Ishikawa (cell line): ENCODE data around the gene OR5A2.

Experiments used
- CEBPB ChIP-seq: IDR thresholded peaks from 2 replicates; pipeline ENCODE4 v1.6.1; 2012
- CREB1 ChIP-seq: IDR thresholded peaks from 2 replicates; pipeline ENCODE4 v1.6.1; 2012; ENCODE audit warnings: low read depth
- EGR1 ChIP-seq: IDR thresholded peaks from 2 replicates; pipeline ENCODE4 v1.6.1; 2012
- EP300 ChIP-seq: IDR thresholded peaks from 2 replicates; pipeline ENCODE4 v1.6.1; 2012; ENCODE audit warnings: borderline replicate concordance
- FOXM1 ChIP-seq: IDR thresholded peaks from 2 replicates; pipeline ENCODE4 v1.6.1; 2012; ENCODE audit warnings: low read depth, borderline replicate concordance
- MAX ChIP-seq: IDR thresholded peaks from 2 replicates; pipeline ENCODE4 v1.6.1; 2012
- NFIC ChIP-seq: IDR thresholded peaks from 2 replicates; pipeline ENCODE4 v1.6.1; 2012
- RAD21 ChIP-seq: IDR thresholded peaks from 2 replicates; pipeline ENCODE4 v1.6.1; 2012; ENCODE audit warnings: low read depth
- REST ChIP-seq: IDR thresholded peaks from 2 replicates; pipeline ENCODE4 v1.6.1; 2012; ENCODE audit warnings: low read depth, mild to moderate bottlenecking
- TAF1 ChIP-seq: IDR thresholded peaks from 2 replicates; pipeline ENCODE4 v1.6.1; 2012; ENCODE audit warnings: low read depth, mild to moderate bottlenecking
- TCF12 ChIP-seq: IDR thresholded peaks from 2 replicates; pipeline ENCODE4 v1.6.1; 2012; ENCODE audit warnings: low read depth
- TEAD4 ChIP-seq: IDR thresholded peaks from 2 replicates; pipeline ENCODE4 v1.6.1; 2012
- USF1 ChIP-seq: IDR thresholded peaks from 2 replicates; pipeline ENCODE4 v1.6.1; 2012
- YY1 ChIP-seq: IDR thresholded peaks from 2 replicates; pipeline ENCODE4 v1.6.1; 2012; ENCODE audit warnings: low read depth
- ZBTB7A ChIP-seq: IDR thresholded peaks from 2 replicates; pipeline ENCODE4 v1.6.1; 2012; ENCODE audit warnings: low read depth

OR5A2 gene

GRCh38 chr11:59426361-59427067 lies at the start of gene OR5A2:
Gene OR5A2, minus strand, starts transcription at chr11:59426413. Its CDS starts 3,460 bp downstream, at chr11:59422953.
- TF ChIP-seq RAD21 (no peak), EP300 (no peak), CREB1 (no peak), EGR1 (no peak), MAX (no peak), FOXM1 (no peak), REST (no peak), ZBTB7A (no peak), YY1 (no peak), TEAD4 (no peak), TAF1 (no peak), NFIC (no peak), USF1 (no peak), CEBPB (no peak)

GRCh38 chr11:59475176-59475575 lies 49.0 kb upstream of the OR5A2 start:
- TF ChIP-seq EP300 (no peak), FOXM1 (no peak), REST (no peak), CEBPB (no peak), CREB1 (no peak), NFIC (no peak), TEAD4 (no peak), USF1 (no peak), MAX (no peak), TAF1 (no peak), TCF12 (no peak)

GRCh38 chr11:59473015-59473414 lies 46.8 kb upstream of the OR5A2 start, which contains the start of gene OR4D10:
Gene OR4D10, plus strand, starts transcription at chr11:59473315. Its CDS starts 4,115 bp downstream, at chr11:59477430.
- TF ChIP-seq MAX (no peak), NFIC (no peak), CEBPB (no peak), EGR1 (no peak), TAF1 (no peak), CREB1 (no peak), ZBTB7A (no peak), RAD21 (no peak), TEAD4 (no peak), YY1 (no peak), TCF12 (no peak), REST (no peak)

- TF ChIP-seq CEBPB (no peak), TEAD4 (no peak), REST (no peak), USF1 (no peak)
Observed at GRCh38 chr11:59463190-59463641, 37.0 kb upstream of the OR5A2 start.
